IMR-90 (cell line): ENCODE data around the gene PKD1L1. TPM values are rescaled to one million over a fixed set of nuclear protein-coding genes. Genes with fewer than 3 reads are reported as not detected.
A peak's percentile ranks its signal among the peaks of the same experiment; 100 is the strongest.

Experiments
- ATAC-seq: fragments of 200-7000 bp; cut with Tn5 transposase; 2 replicates; pipeline ENCODE4 v1.9.1; 2020; ENCODE audit warnings: low read depth, mild to moderate bottlenecking, moderate library complexity
- BruUV-seq: library from RNA; stranded (reverse); fragments of 400-500 nt; replicated peaks from 2 replicates; lab custom pipeline; 2021; lab: Mats Ljungman, UMichigan
- CTCF ChIA-PET: fragments of 300-600 bp; formaldehyde crosslinking; extraction: SDS; loops from one replicate; lab custom pipeline; 2021; ENCODE audit warnings: antibody characterized with exemption; lab: Yijun Ruan, JAX
- POLR2A ChIA-PET: fragments of 300-600 bp; sonication (Branson Sonifier 250); formaldehyde crosslinking; loops from one replicate; lab custom pipeline; 2022; ENCODE audit warnings: antibody characterized with exemption; ENCODE audit not compliant: unreplicated experiment; lab: Charles Lee
- DNase-seq: peaks from one replicate; pipeline ENCODE4 v3.0.0; 2013
- H2AFZ ChIP-seq: replicated peaks from 2 replicates; pipeline ENCODE3; 2013; ENCODE audit warnings: low read length, mild to moderate bottlenecking; ENCODE audit not compliant: poor library complexity
- H2AK5ac ChIP-seq: 2 replicates; pipeline ENCODE4 v1.6.1; 2013; ENCODE audit warnings: low read depth, low read length, inconsistent platforms
- H2AK9ac ChIP-seq: replicated peaks from 2 replicates; pipeline ENCODE3; 2013; ENCODE audit warnings: mild to moderate bottlenecking, low read depth, low read length, moderate library complexity; ENCODE audit not compliant: poor library complexity
- H2BK120ac ChIP-seq: 2 replicates; pipeline ENCODE4 v1.6.1; 2013; ENCODE audit warnings: low read depth, low read length, inconsistent platforms
- H2BK15ac ChIP-seq: 3 replicates; pipeline ENCODE4 v1.6.1; 2013; ENCODE audit warnings: low read depth, low read length, inconsistent platforms
- H2BK20ac ChIP-seq: 2 replicates; pipeline ENCODE4 v1.6.1; 2013; ENCODE audit warnings: low read depth, mild to moderate bottlenecking, inconsistent platforms, low read length, moderate library complexity
- H2BK5ac ChIP-seq: 2 replicates; pipeline ENCODE4 v1.6.1; 2013; ENCODE audit warnings: mild to moderate bottlenecking, low read depth, low read length, inconsistent platforms; ENCODE audit not compliant: poor library complexity, severe bottlenecking
- H3K14ac ChIP-seq: replicated peaks from 2 replicates; pipeline ENCODE4 v1.6.1; 2013; ENCODE audit warnings: low read depth, low read length, inconsistent platforms
- H3K18ac ChIP-seq: 2 replicates; pipeline ENCODE4 v1.6.1; 2013; ENCODE audit warnings: low read depth, low read length, control low read depth
- H3K23ac ChIP-seq: 2 replicates; pipeline ENCODE4 v1.6.1; 2013; ENCODE audit warnings: low read depth, low read length, inconsistent platforms
- H3K27ac ChIP-seq: 2 replicates; pipeline ENCODE4 v1.5.1; 2013; ENCODE audit warnings: mild to moderate bottlenecking, control low read depth, low read length; ENCODE audit not compliant: insufficient read depth
- H3K27me3 ChIP-seq: 2 replicates; pipeline ENCODE4 v1.6.1; 2013; ENCODE audit warnings: low read length; ENCODE audit not compliant: control insufficient read depth, insufficient read depth
- H3K36me3 ChIP-seq: 2 replicates; pipeline ENCODE4 v1.6.1; 2013; ENCODE audit warnings: low read length, mixed read lengths; ENCODE audit not compliant: control insufficient read depth, insufficient read depth
- H3K4ac ChIP-seq: 2 replicates; pipeline ENCODE4 v1.6.1; 2013; ENCODE audit warnings: low read depth, low read length, inconsistent platforms
- H3K4me1 ChIP-seq: 2 replicates; pipeline ENCODE4 v1.6.1; 2013; ENCODE audit warnings: low read length, mixed read lengths; ENCODE audit not compliant: control insufficient read depth, insufficient read depth
- H3K4me2 ChIP-seq: 2 replicates; pipeline ENCODE4 v1.6.1; 2013; ENCODE audit warnings: low read depth, mild to moderate bottlenecking, control low read depth, low read length, moderate library complexity
- H3K4me3 ChIP-seq: 2 replicates; pipeline ENCODE4 v1.5.1; 2013; ENCODE audit warnings: low read depth, mild to moderate bottlenecking, control low read depth, low read length, moderate library complexity; ENCODE audit not compliant: insufficient read depth
- H3K56ac ChIP-seq: 2 replicates; pipeline ENCODE4 v1.6.1; 2013; ENCODE audit warnings: low read length, inconsistent platforms; ENCODE audit not compliant: insufficient read depth; ENCODE audit errors: extremely low read depth
- H3K79me1 ChIP-seq, 2 experiments: 2 replicates each; pipeline ENCODE4 v1.6.1; 2013; ENCODE audit warnings: low read length in 2 of 2, inconsistent platforms in 1 of 2, low read depth in 1 of 2
- H3K9ac ChIP-seq: 2 replicates; pipeline ENCODE4 v1.6.1; 2013; ENCODE audit warnings: low read depth, low read length, control low read depth
- H3K9me1 ChIP-seq: 2 replicates; pipeline ENCODE4 v1.6.1; 2013; ENCODE audit warnings: low read length, inconsistent platforms; ENCODE audit not compliant: insufficient read depth
- H3K9me3 ChIP-seq: 2 replicates; pipeline ENCODE4 v1.6.1; 2013; ENCODE audit warnings: low read length; ENCODE audit not compliant: control insufficient read depth, insufficient read depth
- H4K20me1 ChIP-seq: 2 replicates; pipeline ENCODE4 v1.6.1; 2013; ENCODE audit warnings: low read length, inconsistent platforms; ENCODE audit not compliant: insufficient read depth
- H4K5ac ChIP-seq: 2 replicates; pipeline ENCODE4 v1.6.1; 2013; ENCODE audit warnings: mild to moderate bottlenecking, low read depth, low read length, control low read depth
- H4K8ac ChIP-seq, 2 experiments: 2 replicates each; pipeline ENCODE4 v1.6.1; 2013; ENCODE audit warnings: low read depth in 2 of 2, low read length in 2 of 2, control low read depth in 1 of 2, inconsistent platforms in 1 of 2
- H4K91ac ChIP-seq: 2 replicates; pipeline ENCODE4 v1.6.1; 2013; ENCODE audit warnings: low read depth, low read length, inconsistent platforms; ENCODE audit not compliant: insufficient read depth
- ELK1 ChIP-seq: fragments of 150-350 bp; IDR thresholded peaks from 2 replicates; pipeline ENCODE4 v1.6.1; 2016; ENCODE audit warnings: low read depth, mild to moderate bottlenecking, low read length, moderate library complexity, borderline replicate concordance
- FOS ChIP-seq: fragments of 150-350 bp; IDR thresholded peaks from 2 replicates; pipeline ENCODE4 v1.6.1; 2016; ENCODE audit warnings: low read depth, low read length
- MAZ ChIP-seq: IDR thresholded peaks from 2 replicates; pipeline ENCODE4 v1.6.1; 2012; ENCODE audit warnings: low read depth, mild to moderate bottlenecking, low read length, improper control_type of control experiment, moderate library complexity, borderline replicate concordance
- RAD21 ChIP-seq: IDR thresholded peaks from 2 replicates; pipeline ENCODE4 v1.6.1; 2012; ENCODE audit warnings: low read length, improper control_type of control experiment
- SMC3 ChIP-seq: fragments of 150-350 bp; IDR thresholded peaks from 2 replicates; pipeline ENCODE4 v1.6.1; 2016; ENCODE audit warnings: low read depth, mild to moderate bottlenecking, antibody characterized with exemption, low read length, moderate library complexity
- WGBS, 2 experiments: methylation state at CpG; one replicate each; pipeline versions ENCODE4 v1.1.5 to v1.1.7; 2013; ENCODE audit warnings: missing lambda C conversion rate in 2 of 2; ENCODE audit not compliant: insufficient read length in 1 of 2; ENCODE audit errors: extremely low coverage in 2 of 2; 5-methylcytosine and 5-hydroxymethylcytosine counted together
- dilution Hi-C: fragments of 300-500 bp; cut with HindIII; formaldehyde crosslinking; loops from one replicate; pipeline ENCODE4 v1.14.3; 2018; ENCODE audit warnings: low sequenced_read_pairs; ENCODE audit not compliant: unreplicated experiment
- in situ Hi-C: fragments of 300-500 bp; cut with MboI; formaldehyde crosslinking; loops from 3 replicates; pipeline ENCODE4 v1.14.3; 2019; ENCODE audit warnings: low sequenced_read_pairs, inconsistent platforms, mixed read lengths
- intact Hi-C: fragments of 100-400 bp; cut with micrococcal nuclease; formaldehyde crosslinking; loops from 2 replicates; pipeline ENCODE4 v1.10.0; 2022
- polyA plus RNA-seq, 3 experiments: library from polyadenylated mRNA; depleted of rRNA; stranded (reverse); fragments of >200 nt; gene quantifications; 2 replicates each; pipeline ENCODE4 v1.2.3, GENCODE V29; 2012; ENCODE audit warnings: low replicate concordance in 1 of 3
- total RNA-seq: library from RNA; depleted of rRNA; stranded (reverse); fragments of >200 nt; gene quantifications from 2 replicates; pipeline ENCODE4 v1.2.3, GENCODE V29; 2012
- TF ChIP-seq, protein P1 (sequence below): conservative IDR thresholded peaks from 2 replicates; pipeline ENCODE4 v1.5.1; 2012; ENCODE audit warnings: mild to moderate bottlenecking, low read depth, low read length, improper control_type of control experiment

PKD1L1 gene
- total and polyA plus RNA-seq, 2 of the 4 experiments (the other 2 are of a cell fraction), result under 0.01 to 0.15 TPM

GRCh38 chr7:47991741-47992311, 43.6 kb upstream of the PKD1L1 start:
- peak overlapping the region; percentile 96 for H2AFZ ChIP-seq
- dilution Hi-C loops (loop anchor here (25.0 kb wide), 1 partner anchor 120 kb away; no protein-coding TSS in a partner anchor), intact Hi-C loops (loop anchor here (1.0 to 5.0 kb wide), 3 partner anchors 95 to 162 kb away; partner anchors contain the start of gene UPP1), in situ Hi-C loops (no loop called here)
- peak overlapping the region; percentile 84 for H2AK9ac ChIP-seq
- no peak overlapping the region; the same call in 1 of the 2 replicates for H3K27ac ChIP-seq
- no peaks in the 10 kb centered on the region for H3K9me3 ChIP-seq
- no peak overlapping the region for H2BK5ac ChIP-seq
- H3K4me3 ChIP-seq, result peak overlapping the region; percentile 44
- peak overlapping the region; percentile 60; the same call in 1 of the 2 replicates for H3K23ac ChIP-seq
- no peaks in the 10 kb centered on the region for H3K36me3 ChIP-seq
- H3K56ac ChIP-seq, result peak overlapping the region; percentile 54; the same call in 1 of the 2 replicates
- no peaks in the 10 kb centered on the region; the same call in 1 of the 2 replicates for H3K27me3 ChIP-seq
- 7% methylated on average over 15 of the region's 26 CpGs; no CpG with 5 or more reads in 1 of the 2 experiments for WGBS, 2 experiments
- H3K4me1 ChIP-seq, result no peaks in the 10 kb centered on the region; the same call in 1 of the 2 replicates
- no peak overlapping the region for H3K18ac ChIP-seq
- no peaks in the 10 kb centered on the region for H3K9me1 ChIP-seq
- H3K79me1 ChIP-seq, result no peaks in the 10 kb centered on the region
- H3K4ac ChIP-seq, result peak overlapping the region; percentile 86
- peak; percentile 100 for ATAC-seq
- H2BK15ac ChIP-seq, result peak overlapping the region; percentile 82; the same call in 2 of the 3 replicates
- peak overlapping the region; percentile 82 for H3K4me2 ChIP-seq
- ChIA-PET POLR2A (no interaction called here), CTCF (interaction anchor here (0.5 to 2.3 kb wide), 16 partner anchors 9 to 482 kb away, joined by 3 to 20 read pairs (median 4); partner anchors contain the start of genes PKD1L1 and UPP1)
- no peak overlapping the region for H4K5ac ChIP-seq
- TF ChIP-seq RAD21 (peak; percentile 73), FOS (no peak), SMC3 (peak; percentile 82), ELK1 (no peak), MAZ (0 out of 2 replicates have a peak, but pooled peaks have one; percentile 27)
- TF ChIP-seq, protein P1, sequence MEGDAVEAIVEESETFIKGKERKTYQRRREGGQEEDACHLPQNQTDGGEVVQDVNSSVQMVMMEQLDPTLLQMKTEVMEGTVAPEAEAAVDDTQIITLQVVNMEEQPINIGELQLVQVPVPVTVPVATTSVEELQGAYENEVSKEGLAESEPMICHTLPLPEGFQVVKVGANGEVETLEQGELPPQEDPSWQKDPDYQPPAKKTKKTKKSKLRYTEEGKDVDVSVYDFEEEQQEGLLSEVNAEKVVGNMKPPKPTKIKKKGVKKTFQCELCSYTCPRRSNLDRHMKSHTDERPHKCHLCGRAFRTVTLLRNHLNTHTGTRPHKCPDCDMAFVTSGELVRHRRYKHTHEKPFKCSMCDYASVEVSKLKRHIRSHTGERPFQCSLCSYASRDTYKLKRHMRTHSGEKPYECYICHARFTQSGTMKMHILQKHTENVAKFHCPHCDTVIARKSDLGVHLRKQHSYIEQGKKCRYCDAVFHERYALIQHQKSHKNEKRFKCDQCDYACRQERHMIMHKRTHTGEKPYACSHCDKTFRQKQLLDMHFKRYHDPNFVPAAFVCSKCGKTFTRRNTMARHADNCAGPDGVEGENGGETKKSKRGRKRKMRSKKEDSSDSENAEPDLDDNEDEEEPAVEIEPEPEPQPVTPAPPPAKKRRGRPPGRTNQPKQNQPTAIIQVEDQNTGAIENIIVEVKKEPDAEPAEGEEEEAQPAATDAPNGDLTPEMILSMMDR, result peak; percentile 70
- H3K14ac ChIP-seq, result peak overlapping the region; percentile 92
- peak overlapping the region; percentile 89 to 93 for H4K8ac ChIP-seq
- peak overlapping the region; percentile 95 for H2BK120ac ChIP-seq
- H3K9ac ChIP-seq, result peak overlapping the region; percentile 65
- no TSS peak for BruUV-seq
- H2AK5ac ChIP-seq, result no peak overlapping the region
- DNase-seq, result peak; percentile 51
- H4K20me1 ChIP-seq, result no peaks in the 10 kb centered on the region
- peak overlapping the region; percentile 91 for H4K91ac ChIP-seq
- peak overlapping the region; percentile 81; the same call in 1 of the 2 replicates for H2BK20ac ChIP-seq
